22Rv1 (cell line): ENCODE results near the gene NRXN3.

ENCODE experiments used
- ZFX ChIP-seq: fragments of 450-650 bp; IDR thresholded peaks from 2 replicates; pipeline ENCODE4 v1.6.1; 2017; ENCODE audit warnings: antibody characterized with exemption, borderline replicate concordance
- TF ChIP-seq, protein P1 (sequence below): fragments of 450-650 bp; IDR thresholded peaks from 2 replicates; pipeline ENCODE4 v1.5.1; 2017; ENCODE audit warnings: mild to moderate bottlenecking

- TF ChIP-seq, protein P1, sequence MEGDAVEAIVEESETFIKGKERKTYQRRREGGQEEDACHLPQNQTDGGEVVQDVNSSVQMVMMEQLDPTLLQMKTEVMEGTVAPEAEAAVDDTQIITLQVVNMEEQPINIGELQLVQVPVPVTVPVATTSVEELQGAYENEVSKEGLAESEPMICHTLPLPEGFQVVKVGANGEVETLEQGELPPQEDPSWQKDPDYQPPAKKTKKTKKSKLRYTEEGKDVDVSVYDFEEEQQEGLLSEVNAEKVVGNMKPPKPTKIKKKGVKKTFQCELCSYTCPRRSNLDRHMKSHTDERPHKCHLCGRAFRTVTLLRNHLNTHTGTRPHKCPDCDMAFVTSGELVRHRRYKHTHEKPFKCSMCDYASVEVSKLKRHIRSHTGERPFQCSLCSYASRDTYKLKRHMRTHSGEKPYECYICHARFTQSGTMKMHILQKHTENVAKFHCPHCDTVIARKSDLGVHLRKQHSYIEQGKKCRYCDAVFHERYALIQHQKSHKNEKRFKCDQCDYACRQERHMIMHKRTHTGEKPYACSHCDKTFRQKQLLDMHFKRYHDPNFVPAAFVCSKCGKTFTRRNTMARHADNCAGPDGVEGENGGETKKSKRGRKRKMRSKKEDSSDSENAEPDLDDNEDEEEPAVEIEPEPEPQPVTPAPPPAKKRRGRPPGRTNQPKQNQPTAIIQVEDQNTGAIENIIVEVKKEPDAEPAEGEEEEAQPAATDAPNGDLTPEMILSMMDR = no peak
- TF ChIP-seq ZFX = no peak
These were observed 28.6 kb upstream of the NRXN3 start for GRCh38 chr14:78141590-78141989.
